HepG2 (cell line): ENCODE data around the gene EIF2AK2. TPM values are rescaled to one million over a fixed set of nuclear protein-coding genes. Genes with fewer than 3 reads are reported as not detected.

Experiments used
- ATAC-seq: fragments of 200-7000 bp; cut with Tn5 transposase; 3 replicates; pipeline ENCODE4 v1.9.1; 2020; ENCODE audit warnings: mild to moderate bottlenecking, moderate library complexity
- BruUV-seq: library from RNA; stranded (reverse); fragments of 400-500 nt; replicated peaks from 2 replicates; lab custom pipeline; 2021; lab: Mats Ljungman, UMichigan
- CTCF ChIA-PET: fragments of 300-600 bp; formaldehyde crosslinking; extraction: SDS; loops from one replicate; lab custom pipeline; 2021; ENCODE audit warnings: low total read pairs, inconsistent platforms, low intra/inter-chr PET ratio; lab: Yijun Ruan, JAX
- POLR2A ChIA-PET: fragments of 350-600 bp; sonication (Branson Sonifier 250); formaldehyde crosslinking; loops from one replicate; lab custom pipeline; 2020; ENCODE audit warnings: antibody characterized with exemption, inconsistent platforms; lab: Yijun Ruan, JAX
- DNase-seq: peaks from one replicate; pipeline ENCODE4 v3.0.0-alpha.2; 2015; ENCODE audit warnings: low spot score
- FAIRE-seq: peaks from 3 replicates; lab custom pipeline; 2011; peaks lifted over from hg19 to GRCh38; lab: Jason Lieb, UNC
- H2AFZ ChIP-seq: one replicate; pipeline ENCODE4 v1.6.1; 2011; ENCODE audit warnings: low read length, inconsistent platforms
- H3K27ac ChIP-seq: fragments of 300-600 bp; 3 replicates; pipeline ENCODE4 v1.8.0; 2011; ENCODE audit warnings: mixed run types, mild to moderate bottlenecking, mixed read lengths, low read length, inconsistent platforms; ENCODE audit not compliant: insufficient read depth; ENCODE audit errors: extremely low read length
- H3K27me3 ChIP-seq, 2 experiments: fragments of 200-600 bp in 1 of 2; 2 replicates in 1 of 2; 3 replicates in 1 of 2; pipeline versions ENCODE4 v1.6.0 to v1.8.0; 2011; ENCODE audit warnings: low read length in 2 of 2, mild to moderate bottlenecking in 2 of 2, moderate library complexity in 2 of 2, inconsistent platforms in 1 of 2; ENCODE audit not compliant: insufficient read depth in 2 of 2, control insufficient read depth in 1 of 2
- H3K36me3 ChIP-seq, 2 experiments: fragments of 200-600 bp in 1 of 2; replicated peaks in 1 of 2; 2 replicates in 1 of 2; 3 replicates in 1 of 2; pipeline versions ENCODE4 v1.5.1 to v1.8.0; 2011; ENCODE audit warnings: low read length in 2 of 2, inconsistent platforms in 1 of 2; ENCODE audit not compliant: insufficient read depth in 2 of 2, control insufficient read depth in 1 of 2
- H3K4me1 ChIP-seq: 2 replicates; pipeline ENCODE4 v1.5.1; 2012; ENCODE audit warnings: low read length, inconsistent platforms; ENCODE audit not compliant: insufficient read depth
- H3K4me2 ChIP-seq: 2 replicates; pipeline ENCODE4 v1.6.0; 2011; ENCODE audit warnings: low read depth, low read length, inconsistent platforms
- H3K4me3 ChIP-seq, 3 experiments: fragments of 200-600 bp in 1 of 3; sonication (generic), shearing (Covaris generic) in 1 of 3; replicated peaks in 1 of 3; 2 replicates each; pipeline ENCODE4 v1.5.1; 2011 to 2016; ENCODE audit warnings: low read length in 3 of 3, inconsistent platforms in 2 of 3, low read depth in 2 of 3, mild to moderate bottlenecking in 2 of 3, control low read depth in 1 of 3, mixed read lengths in 1 of 3; ENCODE audit not compliant: insufficient read depth in 1 of 3
- H3K79me2 ChIP-seq: one replicate; pipeline ENCODE4 v1.6.1; 2011; ENCODE audit warnings: low read length, inconsistent platforms; ENCODE audit not compliant: insufficient read depth
- H3K9ac ChIP-seq: 2 replicates; pipeline ENCODE4 v1.6.0; 2011; ENCODE audit warnings: mild to moderate bottlenecking, low read depth, low read length, inconsistent platforms; ENCODE audit not compliant: insufficient read depth
- H3K9me3 ChIP-seq: 2 replicates; pipeline ENCODE4 v1.5.1; 2012; ENCODE audit warnings: mild to moderate bottlenecking, low read length
- H4K20me1 ChIP-seq: 2 replicates; pipeline ENCODE4 v1.6.0; 2011; ENCODE audit warnings: inconsistent platforms, mild to moderate bottlenecking, low read length, moderate library complexity; ENCODE audit not compliant: insufficient read depth
- MXI1 ChIP-seq: IDR thresholded peaks from 3 replicates; pipeline ENCODE4 v1.6.1; 2012; ENCODE audit warnings: low read depth, low read length, inconsistent platforms, borderline replicate concordance
- NCOA5 ChIP-seq: sonication (generic); formaldehyde crosslinking; IDR thresholded peaks from 2 replicates; pipeline ENCODE4 v1.4.0; 2020; ENCODE audit warnings: missing genetic modification reagents
- SMYD3 ChIP-seq: sonication (generic); formaldehyde crosslinking; IDR thresholded peaks from 2 replicates; pipeline ENCODE4 v1.8.1; 2023; ENCODE audit warnings: mild to moderate bottlenecking, missing genetic modification reagents
- STAG1 ChIP-seq: sonication (generic); formaldehyde crosslinking; IDR thresholded peaks from 2 replicates; pipeline ENCODE4 v1.4.0; 2020; ENCODE audit warnings: missing genetic modification reagents
- ZNF644 ChIP-seq: IDR thresholded peaks from 2 replicates; pipeline ENCODE4 v1.6.1; 2016; ENCODE audit warnings: low read depth
- WGBS: methylation state at CpG from one replicate; pipeline ENCODE4 v1.1.6; 2017; ENCODE audit warnings: low lambda C conversion rate; 5-methylcytosine and 5-hydroxymethylcytosine counted together
- in situ Hi-C: cut with HindIII; loops from 2 replicates; pipeline ENCODE4 v1.10.0; 2017; ENCODE audit warnings: low pct_unique_long_range_greater_than_20kb; ENCODE audit not compliant: extremely low pct_ligation_motif_present
- intact Hi-C: fragments of 100-400 bp; cut with micrococcal nuclease; formaldehyde crosslinking; loops from one replicate; pipeline ENCODE4 v1.10.0; 2022; ENCODE audit not compliant: unreplicated experiment
- polyA plus RNA-seq, 8 experiments: library from polyadenylated mRNA; depleted of rRNA in 3 of 8; stranded (reverse) in 7 of 8; unstranded in 1 of 8; fragments of >200 nt; fragmentation: Illumina TruSeq in 4 of 8; extraction: Trizol in 4 of 8; gene quantifications; 2 replicates each; pipeline versions ENCODE4 v1.2.1 to v1.2.3, GENCODE V29; 2011 to 2016; ENCODE audit warnings: low read depth in 4 of 8, missing spikeins in 1 of 8, mixed read lengths in 1 of 8; ENCODE audit not compliant: insufficient read depth in 1 of 8
- total RNA-seq, 5 experiments: library from RNA; depleted of rRNA; stranded (reverse); fragments of >200 nt; fragmentation: Illumina TruSeq; extraction: Trizol; gene quantifications; 2 replicates each; pipeline ENCODE4 v1.2.3, GENCODE V29; 2016; ENCODE audit warnings: low read depth in 1 of 5
- TF ChIP-seq, protein P1 (sequence below): sonication (generic); formaldehyde crosslinking; IDR thresholded peaks from one replicate; pipeline ENCODE4 v1.5.1; 2020; ENCODE audit warnings: mild to moderate bottlenecking, missing genetic modification reagents; ENCODE audit errors: not compliant biosample characterization

EIF2AK2 gene
- total and polyA plus RNA-seq, 2 of the 13 experiments (the other 11 are each of a cell fraction or from before 2014, with no cell fraction given), result 10.2 to 26.1 TPM

DNA sequence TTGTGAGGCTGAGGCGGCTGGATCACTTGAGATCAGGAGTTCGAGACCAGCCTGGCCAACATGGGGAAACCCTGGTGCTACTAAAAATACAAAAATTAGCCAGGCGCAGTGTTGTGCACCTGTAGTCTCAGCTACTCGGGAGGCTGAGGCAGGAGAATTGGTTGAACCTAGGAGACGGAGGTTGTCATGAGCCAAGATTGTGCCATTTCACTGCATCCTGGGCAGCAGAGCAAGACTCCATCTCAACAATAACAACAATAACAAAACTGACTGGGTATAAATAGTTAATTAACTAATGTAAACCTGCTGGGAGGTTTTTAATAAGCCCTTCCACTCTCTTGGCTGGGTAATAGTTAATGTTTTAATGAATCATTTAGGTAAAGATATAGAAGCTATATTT, 23.9 kb upstream of the EIF2AK2 start:
- no peaks in the 10 kb centered on the region for H4K20me1 ChIP-seq
- WGBS, result 71% methylated on average over 5 of the region's 5 CpGs
- H3K4me2 ChIP-seq, result no peak overlapping the region
- H3K36me3 ChIP-seq, result no peaks in the 10 kb centered on the region
- in situ Hi-C loops, result no loop called here
- H3K9ac ChIP-seq, result no peak overlapping the region
- ATAC-seq (no peak), DNase-seq (no peak), FAIRE-seq (no peak)
- H3K4me1 ChIP-seq, result peaks cover 7% of the 10 kb centered on the region
- ChIA-PET CTCF (no interaction called here), POLR2A (no interaction called here)
- peaks cover under 1 to 6% of the 10 kb centered on the region in 2 experiments; a peak in 3 of 5 replicates for H3K27me3 ChIP-seq
- TF ChIP-seq NCOA5 (no peak), MXI1 (no peak), ZNF644 (no peak), SMYD3 (no peak)
- no peaks in the 10 kb centered on the region for H3K9me3 ChIP-seq
- no peaks in the 10 kb centered on the region for H3K79me2 ChIP-seq
- no peak overlapping the region for H3K4me3 ChIP-seq
- H2AFZ ChIP-seq, result no peak overlapping the region
- no TSS peak for BruUV-seq
- H3K27ac ChIP-seq, result no peak overlapping the region
- intact Hi-C loops, result no loop called here

DNA sequence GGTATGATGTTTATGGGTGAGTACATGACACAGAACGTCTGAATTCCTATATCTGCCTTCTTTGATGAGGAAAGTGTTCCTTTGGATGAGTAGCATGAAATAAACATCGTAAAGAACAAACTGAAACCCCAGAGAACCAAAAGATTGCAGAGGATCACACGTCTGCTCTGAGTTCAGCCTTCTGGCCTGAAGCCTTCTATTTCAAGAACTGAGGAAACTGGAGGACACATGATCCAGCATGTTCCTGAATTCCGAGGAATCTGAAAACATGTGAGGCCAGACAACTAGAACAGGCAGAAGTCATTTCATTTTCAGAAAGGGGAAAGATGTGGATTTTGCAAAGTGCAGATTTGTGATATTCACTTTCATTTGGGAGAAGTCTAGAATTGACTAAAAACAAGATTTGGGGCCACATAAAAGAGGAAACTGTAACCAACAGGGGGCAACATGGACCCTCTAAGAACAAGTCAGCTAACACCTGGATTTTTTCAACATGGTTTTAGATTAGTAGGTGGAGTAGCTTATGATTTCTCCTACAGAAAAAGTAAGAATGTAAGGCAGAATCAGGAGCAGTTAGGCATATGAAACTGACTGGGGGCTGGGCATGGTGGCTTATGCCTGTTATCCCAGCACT, 23.3 kb upstream of the EIF2AK2 start:
- no peaks in the 10 kb centered on the region for H3K79me2 ChIP-seq
- H3K27ac ChIP-seq, result no peak overlapping the region
- no peak overlapping the region for H3K9ac ChIP-seq
- no peak overlapping the region for H3K4me2 ChIP-seq
- TF ChIP-seq, protein P1, sequence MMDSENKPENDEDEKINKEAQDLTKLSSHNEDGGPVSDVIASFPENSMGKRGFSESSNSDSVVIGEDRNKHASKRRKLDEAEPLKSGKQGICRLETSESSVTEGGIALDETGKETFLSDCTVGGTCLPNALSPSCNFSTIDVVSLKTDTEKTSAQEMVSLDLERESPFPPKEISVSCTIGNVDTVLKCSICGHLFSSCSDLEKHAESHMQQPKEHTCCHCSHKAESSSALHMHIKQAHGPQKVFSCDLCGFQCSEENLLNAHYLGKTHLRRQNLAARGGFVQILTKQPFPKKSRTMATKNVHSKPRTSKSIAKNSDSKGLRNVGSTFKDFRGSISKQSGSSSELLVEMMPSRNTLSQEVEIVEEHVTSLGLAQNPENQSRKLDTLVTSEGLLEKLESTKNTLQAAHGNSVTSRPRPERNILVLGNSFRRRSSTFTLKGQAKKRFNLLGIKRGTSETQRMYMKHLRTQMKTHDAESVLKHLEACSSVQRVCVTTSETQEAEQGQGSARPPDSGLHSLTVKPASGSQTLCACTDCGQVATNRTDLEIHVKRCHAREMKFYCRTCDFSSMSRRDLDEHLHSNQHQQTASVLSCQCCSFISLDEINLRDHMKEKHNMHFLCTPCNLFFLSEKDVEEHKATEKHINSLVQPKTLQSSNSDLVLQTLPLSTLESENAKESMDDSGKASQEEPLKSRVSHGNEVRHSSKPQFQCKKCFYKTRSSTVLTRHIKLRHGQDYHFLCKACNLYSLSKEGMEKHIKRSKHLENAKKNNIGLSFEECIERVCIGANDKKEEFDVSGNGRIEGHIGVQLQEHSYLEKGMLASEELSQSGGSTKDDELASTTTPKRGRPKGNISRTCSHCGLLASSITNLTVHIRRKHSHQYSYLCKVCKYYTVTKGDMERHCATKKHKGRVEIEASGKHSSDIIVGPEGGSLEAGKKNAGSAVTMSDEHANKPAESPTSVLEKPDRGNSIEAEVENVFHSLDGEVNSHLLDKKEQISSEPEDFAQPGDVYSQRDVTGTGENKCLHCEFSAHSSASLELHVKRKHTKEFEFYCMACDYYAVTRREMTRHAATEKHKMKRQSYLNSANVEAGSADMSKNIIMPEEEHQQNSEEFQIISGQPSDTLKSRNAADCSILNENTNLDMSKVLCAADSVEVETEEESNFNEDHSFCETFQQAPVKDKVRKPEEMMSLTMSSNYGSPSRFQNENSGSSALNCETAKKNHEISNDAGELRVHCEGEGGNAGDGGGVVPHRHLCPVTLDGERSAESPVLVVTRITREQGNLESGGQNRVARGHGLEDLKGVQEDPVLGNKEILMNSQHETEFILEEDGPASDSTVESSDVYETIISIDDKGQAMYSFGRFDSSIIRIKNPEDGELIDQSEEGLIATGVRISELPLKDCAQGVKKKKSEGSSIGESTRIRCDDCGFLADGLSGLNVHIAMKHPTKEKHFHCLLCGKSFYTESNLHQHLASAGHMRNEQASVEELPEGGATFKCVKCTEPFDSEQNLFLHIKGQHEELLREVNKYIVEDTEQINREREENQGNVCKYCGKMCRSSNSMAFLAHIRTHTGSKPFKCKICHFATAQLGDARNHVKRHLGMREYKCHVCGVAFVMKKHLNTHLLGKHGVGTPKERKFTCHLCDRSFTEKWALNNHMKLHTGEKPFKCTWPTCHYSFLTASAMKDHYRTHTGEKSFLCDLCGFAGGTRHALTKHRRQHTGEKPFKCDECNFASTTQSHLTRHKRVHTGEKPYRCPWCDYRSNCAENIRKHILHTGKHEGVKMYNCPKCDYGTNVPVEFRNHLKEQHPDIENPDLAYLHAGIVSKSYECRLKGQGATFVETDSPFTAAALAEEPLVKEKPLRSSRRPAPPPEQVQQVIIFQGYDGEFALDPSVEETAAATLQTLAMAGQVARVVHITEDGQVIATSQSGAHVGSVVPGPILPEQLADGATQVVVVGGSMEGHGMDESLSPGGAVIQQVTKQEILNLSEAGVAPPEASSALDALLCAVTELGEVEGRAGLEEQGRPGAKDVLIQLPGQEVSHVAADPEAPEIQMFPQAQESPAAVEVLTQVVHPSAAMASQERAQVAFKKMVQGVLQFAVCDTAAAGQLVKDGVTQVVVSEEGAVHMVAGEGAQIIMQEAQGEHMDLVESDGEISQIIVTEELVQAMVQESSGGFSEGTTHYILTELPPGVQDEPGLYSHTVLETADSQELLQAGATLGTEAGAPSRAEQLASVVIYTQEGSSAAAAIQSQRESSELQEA, result no peak
- TF ChIP-seq STAG1, result peak; percentile 18; the same call in 1 of the 2 replicates
- peaks cover 0 to 6% of the 10 kb centered on the region in 2 experiments; a peak in 2 of 5 replicates for H3K27me3 ChIP-seq
- no peak overlapping the region for H2AFZ ChIP-seq
- no peak overlapping the region for H3K4me3 ChIP-seq
- no peak for FAIRE-seq
- no peak for ATAC-seq
- DNase-seq, result no peak
- H3K36me3 ChIP-seq, result no peaks in the 10 kb centered on the region
- 20% methylated on average over 4 of the region's 4 CpGs for WGBS
- CTCF ChIA-PET, result no interaction called here
- POLR2A ChIA-PET, result no interaction called here
- peaks cover 7% of the 10 kb centered on the region for H3K4me1 ChIP-seq
- no TSS peak for BruUV-seq
- no peaks in the 10 kb centered on the region for H3K9me3 ChIP-seq
- no peaks in the 10 kb centered on the region for H4K20me1 ChIP-seq
- in situ Hi-C loops (no loop called here), intact Hi-C loops (no loop called here)
